GM13977 (cell line): ENCODE data around the gene COL21A1.

ENCODE experiments used
- DNase-seq: peaks from one replicate; pipeline ENCODE4 v3.0.0; 2012; ENCODE audit warnings: low spot score
- CTCF ChIP-seq: IDR thresholded peaks from 2 replicates; pipeline ENCODE4 v1.5.1; 2012; ENCODE audit warnings: mild to moderate bottlenecking, control low read depth; ENCODE audit not compliant: insufficient read depth; ENCODE audit errors: extremely low read depth, missing control alignments
- in situ Hi-C: fragments of 300-500 bp; cut with MboI; formaldehyde crosslinking; loops from one replicate; pipeline ENCODE4 v1.12.0; 2022; ENCODE audit warnings: low sequenced_read_pairs, low pct_unique_long_range_greater_than_20kb, mixed read lengths, inconsistent platforms; ENCODE audit not compliant: unreplicated experiment

Gene COL21A1

GRCh38 chr6:56187686-56188085 lies 59.7 kb downstream of the COL21A1 start:
- TF ChIP-seq CTCF: no peak
- in situ Hi-C loops: no loop called here
- no peak for DNase-seq

DNA sequence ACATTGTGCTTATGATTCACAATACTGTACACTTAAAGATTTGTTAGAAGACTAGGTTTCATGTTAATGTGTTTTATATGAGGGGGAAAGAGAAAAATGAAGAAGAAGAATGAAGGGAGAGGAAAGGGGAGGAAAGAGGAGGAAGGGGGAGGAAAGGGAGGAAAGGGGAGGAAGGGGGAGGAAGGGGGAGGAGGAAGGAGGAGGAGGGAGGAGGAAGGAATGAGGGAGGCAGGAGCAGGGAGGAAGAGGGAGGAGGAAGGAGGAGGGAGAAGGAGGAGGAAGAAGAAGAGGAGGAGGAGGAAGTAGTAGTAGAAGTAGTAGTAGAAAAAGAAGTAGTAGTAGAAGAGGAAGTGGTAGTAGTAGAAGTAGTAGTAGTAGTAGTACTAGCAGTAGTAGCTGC lies 70.6 kb downstream of the COL21A1 start:
- no peak for DNase-seq
- in situ Hi-C loops: no loop called here
- TF ChIP-seq CTCF: no peak

DNA sequence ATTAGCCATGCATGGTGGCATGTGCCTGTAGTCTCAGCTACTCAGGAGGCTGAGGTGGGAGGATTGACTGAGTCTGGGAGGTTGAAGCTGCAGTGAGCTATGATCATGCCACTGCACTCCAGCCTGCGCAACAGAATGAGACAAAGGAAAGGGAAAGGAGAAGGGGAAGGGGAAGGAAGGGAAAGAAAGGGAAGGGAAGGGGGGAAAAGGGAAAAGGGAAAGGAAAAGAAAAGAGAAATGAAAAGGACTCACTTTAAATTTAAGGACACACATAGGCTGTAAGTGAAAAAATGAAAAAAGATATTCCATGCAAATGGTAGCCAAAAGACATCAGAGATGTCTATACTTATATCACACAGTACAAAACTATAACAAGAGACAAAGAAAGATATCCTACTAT lies 74.2 kb downstream of the COL21A1 start:
- DNase-seq: no peak
- in situ Hi-C loops: no loop called here
- no peak for TF ChIP-seq CTCF

DNA sequence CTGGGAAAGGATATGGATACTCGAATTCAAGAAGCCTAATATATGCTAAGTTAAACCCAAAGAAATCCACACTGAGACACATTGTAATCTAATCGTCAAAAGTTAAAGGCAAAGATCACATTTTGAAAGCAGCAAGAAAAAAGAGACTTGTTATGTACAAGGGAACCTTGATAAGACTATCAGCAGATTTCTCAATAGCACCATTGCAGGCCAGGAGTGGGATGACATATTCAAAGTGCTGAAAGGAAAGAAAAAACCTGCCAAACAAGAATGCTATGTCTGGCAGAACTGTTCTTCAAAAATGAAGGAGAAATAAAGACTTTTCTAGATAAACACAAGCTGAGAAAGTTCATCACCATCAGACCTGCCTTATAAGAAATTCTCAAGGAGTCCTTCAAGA lies 75.2 kb downstream of the COL21A1 start:
- DNase-seq: no peak
- in situ Hi-C loops: no loop called here
- TF ChIP-seq CTCF: no peak

DNA sequence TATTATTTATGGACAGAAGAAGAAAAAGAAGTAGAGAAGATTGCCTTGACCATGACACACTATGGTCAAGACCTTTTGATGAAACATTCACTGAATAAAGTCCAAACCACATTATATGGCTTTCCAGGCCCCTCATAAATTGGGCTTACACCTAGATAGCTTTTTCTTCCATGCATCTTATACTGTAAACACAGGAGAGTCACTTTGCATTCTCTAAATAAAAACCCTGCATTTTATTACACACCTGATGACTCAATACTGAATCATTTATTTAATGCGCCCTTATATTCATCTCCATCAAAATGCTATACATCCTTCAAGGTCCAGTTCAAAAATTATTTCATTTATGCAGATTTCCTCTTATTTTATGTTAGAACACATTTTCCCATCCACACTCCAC lies 78.0 kb downstream of the COL21A1 start:
- no peak for DNase-seq
- in situ Hi-C loops: no loop called here
- no peak for TF ChIP-seq CTCF

GRCh38 chr6:56168596-56168995 lies 78.8 kb downstream of the COL21A1 start:
- TF ChIP-seq CTCF: no peak
- in situ Hi-C loops: no loop called here
- DNase-seq: no peak

- TF ChIP-seq CTCF: no peak
- DNase-seq: no peak
- in situ Hi-C loops: no loop called here
These were observed 85.3 kb downstream of the COL21A1 start for GRCh38 chr6:56162081-56162480.
